ENCODE measurements around the gene RPS24. TPM values are rescaled to one million over a fixed set of nuclear protein-coding genes. Genes with fewer than 3 reads are reported as not detected.
"Not testable (repeated sequence)": the region's sequence is repeated elsewhere in the genome, so short reads cannot be mapped to it uniquely, and the experiment has no call there.

The RPS24 gene
- total and polyA plus RNA-seq, 2 experiments from 2014 or later = 2,362 to 3,638 TPM

GRCh38 chr10:78066728-78067430 lies 33.2 kb downstream of the RPS24 start (continued):
- TF ChIP-seq ETS1 (IDR thresholded peaks at IDR 0.05) = no peak

- Mint-ChIP-seq H3K36me3 (ENCODE audit: low read depth) (peaks cover 1% of the 10 kb centered on the region; the same call in 2 of the 3 replicates), H3K27me3 (ENCODE audit: insufficient read depth, low read depth, poor library complexity) (no peaks in the 10 kb centered on the region), H3K27ac (no peak overlapping the region), H3K9me3 (peaks cover 8% of the 10 kb centered on the region), H3K4me1 (peaks cover 7% of the 10 kb centered on the region), H3K4me3 (no peak overlapping the region)
- no peak for ATAC-seq
- no peaks in the 10 kb centered on the region for H4K20me1 ChIP-seq (replicated peaks; ENCODE audit: insufficient read depth)
- no peaks in the 10 kb centered on the region for H3K79me2 ChIP-seq (replicated peaks; ENCODE audit: insufficient read depth)
- DNase-seq (ENCODE audit: low spot score) = no peak
- no peak overlapping the region for H2AFZ ChIP-seq
- no peaks in the 10 kb centered on the region for H3K36me3 ChIP-seq (ENCODE audit: insufficient read depth)
- H3K4me3 ChIP-seq = no peak overlapping the region
- H3K27ac ChIP-seq (ENCODE audit: low read depth) = no peak overlapping the region
- H3F3A ChIP-seq (replicated peaks; ENCODE audit: low read depth) = no peaks in the 10 kb centered on the region
- H3K4me1 ChIP-seq (ENCODE audit: insufficient read depth) = peaks cover 3% of the 10 kb centered on the region; the same call in 1 of the 2 replicates
- no peak for TF ChIP-seq POLR2AphosphoS5 (IDR thresholded peaks at IDR 0.05; ENCODE audit: low read depth)
- TF ChIP-seq CTCF (conservative IDR thresholded peaks at IDR 0.05; ENCODE audit: low read depth in 2 of 2) = no peak
- no peak for TF ChIP-seq JUNB (IDR thresholded peaks at IDR 0.05; ENCODE audit: unreplicated experiment)
- no peak overlapping the region for H3K4me2 ChIP-seq
- no peaks in the 10 kb centered on the region for H3K27me3 ChIP-seq (ENCODE audit: insufficient read depth)
- 0 out of 2 replicates have a peak, but pooled peaks cover 11% of the 10 kb centered on the region for H3K9me2 ChIP-seq (ENCODE audit: insufficient read depth)
These were observed 35.5 kb downstream of the RPS24 start for GRCh38 chr10:78069151-78069550.

- not testable (repeated sequence) for H3K4me1 Mint-ChIP-seq; H3K4me3 Mint-ChIP-seq; ATAC-seq; H3K27me3 ChIP-seq (ENCODE audit: insufficient read depth); H3K36me3 ChIP-seq (ENCODE audit: insufficient read depth); H3K79me2 ChIP-seq (replicated peaks; ENCODE audit: insufficient read depth); H3K36me3 Mint-ChIP-seq (ENCODE audit: low read depth); H3K4me1 ChIP-seq (ENCODE audit: insufficient read depth); H2AFZ ChIP-seq; H3K4me2 ChIP-seq; H3K4me3 ChIP-seq; H3F3A ChIP-seq (replicated peaks; ENCODE audit: low read depth); H4K20me1 ChIP-seq (replicated peaks; ENCODE audit: insufficient read depth); H3K27ac ChIP-seq (ENCODE audit: low read depth); DNase-seq (ENCODE audit: low spot score); H3K27ac Mint-ChIP-seq; H3K27me3 Mint-ChIP-seq (ENCODE audit: insufficient read depth, low read depth, poor library complexity)
- H3K9me2 ChIP-seq (ENCODE audit: insufficient read depth) = 0 out of 2 replicates have a peak, but pooled peaks cover 11% of the 10 kb centered on the region
- H3K9me3 Mint-ChIP-seq = peaks cover 15% of the 10 kb centered on the region
These were observed 36.4 kb downstream of the RPS24 start for GRCh38 chr10:78070064-78070463.

- ATAC-seq = no peak
- no peak for DNase-seq (ENCODE audit: low spot score)
- peaks cover 21% of the 10 kb centered on the region for H3K9me3 Mint-ChIP-seq
- no peak overlapping the region for H3K4me2 ChIP-seq
- H3K79me2 ChIP-seq (replicated peaks; ENCODE audit: insufficient read depth) = no peaks in the 10 kb centered on the region
- H4K20me1 ChIP-seq (replicated peaks; ENCODE audit: insufficient read depth) = no peaks in the 10 kb centered on the region
- peaks cover 3% of the 10 kb centered on the region; the same call in 1 of the 2 replicates for H3K4me1 ChIP-seq (ENCODE audit: insufficient read depth)
- no peaks in the 10 kb centered on the region; the same call in 1 of the 2 replicates for H3K36me3 ChIP-seq (ENCODE audit: insufficient read depth)
- H3K4me3 ChIP-seq = no peak overlapping the region
- 0 out of 2 replicates have a peak, but pooled peaks cover 11% of the 10 kb centered on the region for H3K9me2 ChIP-seq (ENCODE audit: insufficient read depth)
- no peaks in the 10 kb centered on the region for H3K27me3 ChIP-seq (ENCODE audit: insufficient read depth)
- H3K27me3 Mint-ChIP-seq (ENCODE audit: insufficient read depth, low read depth, poor library complexity) = peaks cover 5% of the 10 kb centered on the region
- H3K27ac Mint-ChIP-seq = no peak overlapping the region
- peaks cover 9% of the 10 kb centered on the region for H3K36me3 Mint-ChIP-seq (ENCODE audit: low read depth)
- no peak overlapping the region for H3K27ac ChIP-seq (ENCODE audit: low read depth)
- no peak overlapping the region for H3K4me3 Mint-ChIP-seq
- H2AFZ ChIP-seq = no peak overlapping the region
- no peak for TF ChIP-seq JUNB (IDR thresholded peaks at IDR 0.05; ENCODE audit: unreplicated experiment)
- no peak for TF ChIP-seq CTCF (conservative IDR thresholded peaks at IDR 0.05; ENCODE audit: low read depth in 2 of 2)
- no peak for TF ChIP-seq POLR2AphosphoS5 (IDR thresholded peaks at IDR 0.05; ENCODE audit: low read depth)
- no peak for TF ChIP-seq STAT1 (IDR thresholded peaks at IDR 0.05; ENCODE audit: unreplicated experiment)
- no peaks in the 10 kb centered on the region for H3F3A ChIP-seq (replicated peaks; ENCODE audit: low read depth)
- H3K4me1 Mint-ChIP-seq = peaks cover 4% of the 10 kb centered on the region
These were observed 37.1 kb downstream of the RPS24 start for GRCh38 chr10:78070726-78071125.
